ENCODE measurements around the gene SRD5A1. TPM values are rescaled to one million over a fixed set of nuclear protein-coding genes. Genes with fewer than 3 reads are reported as not detected.

The SRD5A1 gene
- total and polyA plus RNA-seq, 8 donors = 10.0 to 14.5 (median 12.5) TPM

GRCh38 chr5:6698696-6699095 is 65.5 kb downstream of the SRD5A1 start:
- no peak for TF ChIP-seq CTCF (IDR thresholded peaks at IDR 0.05)
- Histone ChIP-seq H3K9me3 (no peaks in the 10 kb centered on the region), H3K4me1 (peaks cover 0 to 3% of the 10 kb centered on the region in 2 donors), H3K27ac (no peak overlapping the region), H3K36me3 (no peaks in the 10 kb centered on the region), H3K4me3 (no peak overlapping the region), H3K27me3 (peaks cover 0 to 37% of the 10 kb centered on the region in 2 donors)
- ATAC-seq = no peak
- no peak for DNase-seq
- intact Hi-C loops (cut with DNase I) = no loop called here

GRCh38 chr5:6699357-6699756 is 66.1 kb downstream of the SRD5A1 start:
- no peaks in the 10 kb centered on the region for H3K36me3 ChIP-seq
- no peak overlapping the region for H3K4me3 ChIP-seq
- H3K4me1 ChIP-seq = peaks cover 0 to 10% of the 10 kb centered on the region in 2 donors
- H3K27me3 ChIP-seq = peaks cover 0 to 37% of the 10 kb centered on the region in 2 donors
- no peaks in the 10 kb centered on the region for H3K9me3 ChIP-seq
- intact Hi-C loops (cut with DNase I) = no loop called here
- no peak overlapping the region for H3K27ac ChIP-seq
- TF ChIP-seq CTCF (IDR thresholded peaks at IDR 0.05) = no peak
- no peak for ATAC-seq
- no peak for DNase-seq

GRCh38 chr5:6700074-6700684 is 66.9 kb downstream of the SRD5A1 start:
- intact Hi-C loops (cut with DNase I) = no loop called here
- TF ChIP-seq CTCF (IDR thresholded peaks at IDR 0.05) = no peak
- ATAC-seq = no peak

GRCh38 chr5:6700685-6701355 is 67.6 kb downstream of the SRD5A1 start:
- no peaks in the 10 kb centered on the region for H3K9me3 ChIP-seq
- no peaks in the 10 kb centered on the region for H3K36me3 ChIP-seq
- H3K4me1 ChIP-seq = peaks cover 3 to 21% of the 10 kb centered on the region in 2 donors
- intact Hi-C loops (cut with DNase I) = no loop called here
- peaks cover 0 to 37% of the 10 kb centered on the region in 2 donors for H3K27me3 ChIP-seq
- no peak overlapping the region for H3K4me3 ChIP-seq
- H3K27ac ChIP-seq = no peak overlapping the region
- no peak for ATAC-seq
- no peak for TF ChIP-seq CTCF (IDR thresholded peaks at IDR 0.05)
- DNase-seq = no peak

More at GRCh38 chr5:6700074-6700684, 66.9 kb downstream of the SRD5A1 start:
- no peak overlapping the region for H3K27ac ChIP-seq
- H3K27me3 ChIP-seq = peaks cover 0 to 37% of the 10 kb centered on the region in 2 donors
- DNase-seq = no peak
- H3K4me1 ChIP-seq = peaks cover 3 to 18% of the 10 kb centered on the region in 2 donors
- H3K9me3 ChIP-seq = no peaks in the 10 kb centered on the region
- no peaks in the 10 kb centered on the region for H3K36me3 ChIP-seq
- no peak overlapping the region for H3K4me3 ChIP-seq

- TF ChIP-seq CTCF (IDR thresholded peaks at IDR 0.05) = no peak
- no peaks in the 10 kb centered on the region for H3K9me3 ChIP-seq
- H3K4me1 ChIP-seq = peaks cover 3 to 21% of the 10 kb centered on the region in 2 donors
- no peak overlapping the region for H3K4me3 ChIP-seq
- H3K36me3 ChIP-seq = no peaks in the 10 kb centered on the region
- peaks cover 0 to 37% of the 10 kb centered on the region in 2 donors for H3K27me3 ChIP-seq
- ATAC-seq (no peak), DNase-seq (no peak)
- no peak overlapping the region for H3K27ac ChIP-seq
- intact Hi-C loops (cut with DNase I) = no loop called here
Observed at GRCh38 chr5:6701491-6701890, 68.3 kb downstream of the SRD5A1 start.
